NCI-H748 (cell line): ENCODE results near the gene ERGIC3.

Experiments used
- DNase-seq: peaks from one replicate; lab custom pipeline; 2025; ENCODE audit not compliant: unreplicated experiment; lab: John Stamatoyannopoulos, UW

ERGIC3 gene

GRCh38 chr20:35595901-35596300 lies 54.0 kb downstream of the ERGIC3 start:
- no peak for DNase-seq

- no peak for DNase-seq
Observed at GRCh38 chr20:35597186-35597585, 55.3 kb downstream of the ERGIC3 start.

- no peak for DNase-seq
Observed at GRCh38 chr20:35598476-35598875, 56.6 kb downstream of the ERGIC3 start.

- peak; percentile 17 for DNase-seq
Observed at GRCh38 chr20:35598899-35599775, 57.3 kb downstream of the ERGIC3 start.

- DNase-seq = no peak
Observed at GRCh38 chr20:35599776-35600120, 57.9 kb downstream of the ERGIC3 start.

GRCh38 chr20:35600176-35600992 lies 58.5 kb downstream of the ERGIC3 start:
- no peak for DNase-seq

- peak; percentile 85 for DNase-seq
Observed at GRCh38 chr20:35600993-35601973, 59.4 kb downstream of the ERGIC3 start.

GRCh38 chr20:35601990-35602389 lies 60.1 kb downstream of the ERGIC3 start:
- DNase-seq = no peak

- DNase-seq = no peak
Observed at GRCh38 chr20:35602851-35603495, 61.1 kb downstream of the ERGIC3 start.

GRCh38 chr20:35603695-35604448 lies 62.0 kb downstream of the ERGIC3 start:
- DNase-seq = no peak

- DNase-seq = peak; percentile 34
Observed at GRCh38 chr20:35604449-35604747, 62.5 kb downstream of the ERGIC3 start.

- DNase-seq = no peak
Observed at GRCh38 chr20:35606127-35606526, 64.2 kb downstream of the ERGIC3 start.
